HG03025 (cell line): ENCODE measurements around the gene RAB36.

Source experiments
- ATAC-seq: cut with Tn5 transposase; IDR thresholded peaks from one replicate; pipeline ENCODE4 v1.9.1; 2021; ENCODE audit warnings: mild to moderate bottlenecking, moderate library complexity; ENCODE audit not compliant: unreplicated experiment, low FRiP score

RAB36 gene

GRCh38 chr22:23180301-23180892, 35.1 kb downstream of the RAB36 start, which contains the start of gene BCR:
BCR (plus strand) TSS chr22:23180509; CDS start chr22:23180961, 452 bp downstream.
- peak; percentile 47 for ATAC-seq

GRCh38 chr22:23180893-23181720, 35.8 kb downstream of the RAB36 start:
- no peak for ATAC-seq

GRCh38 chr22:23181721-23182308, 36.5 kb downstream of the RAB36 start:
- no peak for ATAC-seq

DNA sequence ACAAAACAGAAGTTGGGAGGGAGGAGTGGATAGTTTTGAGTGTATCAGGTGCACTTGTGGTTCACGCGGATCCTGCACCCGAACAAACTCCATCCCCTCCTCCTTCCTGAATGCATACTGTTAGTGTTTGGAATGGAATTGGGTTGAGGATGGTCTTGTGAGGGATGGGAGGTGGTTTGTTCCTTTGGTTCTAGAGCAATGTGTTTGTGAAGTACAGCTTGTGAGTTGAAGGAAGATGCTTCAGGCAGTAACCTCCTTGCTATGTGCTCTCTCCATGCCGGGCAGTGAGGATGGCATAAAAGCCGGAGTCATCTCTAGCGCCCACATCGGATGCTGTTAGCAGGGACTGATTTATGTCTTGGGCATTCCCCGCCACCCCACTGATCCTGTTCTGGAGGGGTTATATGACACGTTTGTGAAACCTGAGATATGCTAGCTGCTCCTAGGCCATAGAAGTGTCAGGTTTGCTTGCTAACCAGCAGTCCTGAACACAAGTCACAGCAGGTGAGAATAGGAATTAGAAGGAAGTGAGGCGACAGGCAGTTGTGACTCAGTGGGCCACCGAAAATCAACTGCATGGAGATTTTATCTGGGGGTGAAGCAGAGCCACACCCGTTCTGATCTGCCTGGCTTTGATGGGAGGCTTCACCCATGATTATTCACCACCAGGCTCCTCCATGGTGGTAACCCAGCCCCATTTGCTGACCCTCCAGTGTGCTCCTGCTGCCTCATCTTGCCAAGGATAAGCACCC, 37.2 kb downstream of the RAB36 start:
- ATAC-seq: no peak

DNA sequence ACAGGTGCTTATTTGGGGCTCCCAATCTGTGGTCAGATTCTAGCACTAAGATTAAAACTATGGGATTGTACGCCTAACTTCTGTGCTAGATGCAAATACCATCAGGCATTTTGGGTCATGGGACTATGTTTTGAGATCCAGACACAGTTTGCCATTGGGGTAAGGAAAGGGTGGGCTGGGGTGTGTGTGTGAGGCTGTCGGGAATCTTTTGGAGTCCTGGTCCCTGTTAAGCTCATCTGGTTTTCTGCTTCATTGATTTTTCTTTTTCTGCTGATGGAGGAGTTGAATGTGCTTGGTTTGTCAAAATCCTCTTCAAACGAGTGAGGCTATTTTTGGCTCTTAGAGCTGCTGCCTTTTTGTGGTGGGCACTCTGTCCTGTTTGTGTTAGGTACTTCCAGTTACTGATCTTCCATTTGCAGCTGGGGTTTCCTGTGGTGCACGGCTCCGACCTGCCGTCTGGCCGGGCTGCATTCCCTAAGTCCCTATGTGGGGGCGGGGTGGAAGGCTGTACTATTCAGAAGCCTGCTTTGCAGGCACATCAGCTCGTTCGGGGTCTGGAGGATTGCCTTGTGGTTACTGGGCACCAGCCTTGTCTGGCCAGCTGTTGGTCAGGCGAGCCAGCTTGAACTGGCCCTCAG, 37.9 kb downstream of the RAB36 start:
- no peak for ATAC-seq

DNA sequence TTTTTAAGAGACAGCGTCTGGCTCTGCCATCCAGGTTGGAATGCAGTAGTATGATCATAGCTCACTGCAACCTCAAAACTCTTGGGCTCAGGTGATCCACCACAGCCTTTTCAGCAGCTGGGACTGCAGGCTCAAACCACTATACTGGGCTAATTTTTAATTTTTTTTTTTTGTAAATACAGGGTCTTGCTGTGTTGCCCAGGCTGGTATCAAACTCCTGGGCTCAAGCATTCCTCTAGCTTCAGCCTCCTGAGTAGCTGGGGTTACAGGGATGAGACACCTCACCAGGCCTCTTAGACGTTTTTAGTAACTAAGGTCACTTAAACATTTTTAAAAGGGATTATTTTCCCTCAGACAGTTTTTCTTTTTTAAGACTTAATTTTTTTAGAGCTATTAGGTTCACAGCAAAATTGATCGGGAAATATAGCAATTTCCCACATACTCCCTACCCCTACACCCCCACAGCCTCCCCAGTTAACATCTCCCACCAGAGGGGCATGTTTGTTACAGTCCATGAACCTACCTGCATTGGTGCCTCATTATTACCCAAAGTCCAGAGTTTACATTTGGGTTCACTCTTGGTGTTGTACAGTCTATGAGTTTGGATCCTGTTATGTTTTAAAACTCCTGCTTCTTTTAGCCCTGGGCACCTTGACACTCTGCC, 39.0 kb downstream of the RAB36 start:
- ATAC-seq: no peak

- no peak for ATAC-seq
Measured at GRCh38 chr22:23184764-23185113, 39.5 kb downstream of the RAB36 start.

DNA sequence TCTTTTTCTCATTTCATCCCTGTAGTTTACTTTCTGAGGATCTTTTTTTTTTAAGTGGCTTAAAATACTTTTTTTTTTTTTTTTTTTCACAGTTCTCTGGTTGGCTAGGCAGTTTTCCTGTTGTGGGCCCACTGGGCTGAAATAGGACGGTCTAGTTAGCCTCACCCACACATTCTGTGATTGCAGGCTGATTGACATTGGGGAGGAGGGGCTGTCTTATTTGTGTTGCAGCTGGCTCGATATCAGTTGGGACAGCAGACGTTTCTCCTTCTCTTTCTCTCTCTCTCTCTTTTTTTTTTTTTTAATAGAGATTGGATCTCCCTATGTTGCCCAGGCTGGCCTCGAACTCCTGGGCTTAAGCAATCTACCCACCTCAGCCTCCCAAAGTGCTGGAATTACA, 41.9 kb downstream of the RAB36 start:
- no peak for ATAC-seq

GRCh38 chr22:23187871-23188700, 42.8 kb downstream of the RAB36 start:
- ATAC-seq: no peak

- ATAC-seq: no peak
Measured at GRCh38 chr22:23190526-23190925, 45.2 kb downstream of the RAB36 start.

DNA sequence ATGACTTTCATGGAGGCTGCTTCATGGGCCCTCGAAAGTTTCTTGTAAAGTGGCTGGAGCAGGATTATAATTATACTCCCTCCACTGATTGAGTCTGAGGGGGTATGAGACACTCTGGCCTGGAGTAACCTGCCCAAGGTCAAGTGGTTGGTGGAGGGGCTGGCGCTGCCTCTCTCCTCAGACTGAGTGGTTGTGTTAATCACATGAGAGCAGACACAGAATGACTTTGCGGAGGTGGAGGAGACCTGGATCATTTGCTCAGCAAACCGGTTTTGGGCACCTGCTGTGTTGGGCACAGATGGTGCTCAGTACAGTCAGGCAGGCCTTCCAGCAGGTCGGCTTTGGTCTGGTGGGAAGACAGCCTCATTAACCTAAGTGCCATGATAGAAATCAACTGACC, 46.9 kb downstream of the RAB36 start:
- ATAC-seq: no peak

GRCh38 chr22:23192558-23192957, 47.3 kb downstream of the RAB36 start:
- ATAC-seq: no peak

- no peak for ATAC-seq
Measured at GRCh38 chr22:23193196-23193827, 48.0 kb downstream of the RAB36 start.

DNA sequence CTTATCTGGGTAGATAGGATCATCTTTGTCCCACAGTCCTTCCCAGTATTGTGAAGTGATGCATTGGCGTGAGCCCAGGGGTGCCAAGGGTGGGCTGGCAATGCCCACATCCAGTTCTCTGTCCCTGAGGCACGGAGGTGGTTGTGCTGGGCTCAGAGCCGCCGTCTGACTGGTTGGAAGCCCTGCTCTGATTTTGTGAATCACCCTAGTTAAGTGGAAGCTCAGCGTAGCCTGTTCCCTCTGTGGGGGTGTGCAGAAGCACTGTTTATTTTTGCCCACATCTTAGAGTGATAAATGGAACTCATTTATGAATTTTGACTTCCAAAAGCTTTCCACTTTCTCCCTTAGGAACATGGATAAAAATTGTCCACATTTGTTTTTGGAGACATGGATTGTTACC, 48.6 kb downstream of the RAB36 start:
- ATAC-seq: no peak

- no peak for ATAC-seq
Measured at GRCh38 chr22:23196165-23196564, 50.9 kb downstream of the RAB36 start.

- ATAC-seq: no peak
Measured at GRCh38 chr22:23197836-23198235, 52.6 kb downstream of the RAB36 start.

- no peak for ATAC-seq
Measured at GRCh38 chr22:23199159-23199558, 53.9 kb downstream of the RAB36 start.

GRCh38 chr22:23200898-23201297, 55.6 kb downstream of the RAB36 start:
- no peak for ATAC-seq
